T-helper 2 cell (primary cell): ENCODE results near the gene SIRPD.

Source experiments
- DNase-seq, 5 experiments: peaks; one replicate each; pipeline versions ENCODE4 v3.0.0 to v3.0.0-alpha.2; 2012 to 2022

The SIRPD gene

GRCh38 chr20:1493536-1493935 is 64.0 kb downstream of the SIRPD start:
- DNase-seq, result no peak

DNA sequence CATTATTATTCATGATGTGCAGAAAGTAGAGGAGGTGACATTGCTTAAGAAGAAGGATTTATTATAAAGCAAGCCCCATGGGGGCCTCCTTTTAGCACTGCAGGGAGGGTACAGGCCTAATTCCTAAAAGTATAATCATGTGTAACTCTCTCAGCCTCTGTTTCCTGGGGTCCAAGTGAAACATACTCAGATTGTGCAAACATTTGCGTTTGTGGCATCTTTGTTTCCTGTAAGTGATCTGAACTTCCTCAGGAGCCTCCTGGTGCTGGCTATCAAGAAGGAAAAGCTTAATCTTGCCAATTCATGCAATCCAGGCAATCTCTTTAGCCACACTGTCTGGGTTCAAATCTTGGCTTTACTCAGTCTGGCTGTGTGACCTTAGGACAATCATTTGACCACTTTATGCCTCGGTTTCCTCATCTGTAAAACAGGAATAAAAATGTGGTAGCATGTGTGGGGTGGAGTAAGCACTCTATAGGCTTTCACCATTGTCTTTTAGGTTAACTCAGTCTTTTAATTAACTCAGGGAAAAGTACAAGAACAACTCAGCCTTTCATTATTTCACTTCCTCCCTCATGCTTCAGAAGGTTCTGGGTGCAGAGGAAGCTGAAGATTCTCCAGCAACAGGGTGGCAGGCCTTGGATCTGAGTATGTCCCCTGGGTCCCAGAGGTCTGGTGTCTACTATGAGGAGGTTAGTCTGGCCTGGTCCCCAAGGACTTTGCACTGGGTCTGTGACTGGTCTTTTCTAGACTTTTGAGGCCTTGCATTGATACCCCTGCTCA is 65.5 kb downstream of the SIRPD start:
- DNase-seq, result no peak

DNA sequence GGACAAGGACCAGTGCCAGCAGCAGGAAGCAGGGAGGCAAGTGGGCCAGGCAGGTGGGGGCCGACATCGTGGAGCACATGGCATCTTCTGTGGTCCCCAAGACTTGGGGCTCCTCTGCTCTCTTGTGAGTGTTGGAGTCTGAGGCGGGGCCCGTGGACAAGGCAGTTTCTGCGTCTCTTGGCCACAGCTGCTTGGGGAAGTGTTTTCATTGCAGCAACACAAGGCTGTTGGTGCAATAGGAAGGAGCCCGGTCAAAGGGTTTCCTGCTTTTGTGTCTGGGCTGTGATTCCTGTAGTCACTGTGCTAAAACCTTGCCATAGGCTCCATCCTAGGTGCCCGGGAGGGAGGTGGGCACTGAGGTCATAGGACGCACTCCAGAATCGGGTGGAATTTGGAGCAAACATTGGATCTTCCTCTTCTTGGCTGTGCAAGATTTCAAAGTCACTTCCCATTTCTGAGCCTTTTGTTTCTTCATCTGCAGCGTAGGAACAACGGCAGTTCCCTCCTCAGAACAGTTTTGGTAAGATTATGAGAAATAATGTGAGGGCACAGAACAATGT is 66.1 kb downstream of the SIRPD start, which contains the start of gene SIRPB2:
Gene SIRPB2, minus strand, starts transcription at position 140 of the 560 bp plus-strand sequence. Its CDS starts 61 bp downstream, at position 79.
- DNase-seq, result no peak

- DNase-seq, result no peak
Measured at GRCh38 chr20:1490643-1491195, 66.8 kb downstream of the SIRPD start.

DNA sequence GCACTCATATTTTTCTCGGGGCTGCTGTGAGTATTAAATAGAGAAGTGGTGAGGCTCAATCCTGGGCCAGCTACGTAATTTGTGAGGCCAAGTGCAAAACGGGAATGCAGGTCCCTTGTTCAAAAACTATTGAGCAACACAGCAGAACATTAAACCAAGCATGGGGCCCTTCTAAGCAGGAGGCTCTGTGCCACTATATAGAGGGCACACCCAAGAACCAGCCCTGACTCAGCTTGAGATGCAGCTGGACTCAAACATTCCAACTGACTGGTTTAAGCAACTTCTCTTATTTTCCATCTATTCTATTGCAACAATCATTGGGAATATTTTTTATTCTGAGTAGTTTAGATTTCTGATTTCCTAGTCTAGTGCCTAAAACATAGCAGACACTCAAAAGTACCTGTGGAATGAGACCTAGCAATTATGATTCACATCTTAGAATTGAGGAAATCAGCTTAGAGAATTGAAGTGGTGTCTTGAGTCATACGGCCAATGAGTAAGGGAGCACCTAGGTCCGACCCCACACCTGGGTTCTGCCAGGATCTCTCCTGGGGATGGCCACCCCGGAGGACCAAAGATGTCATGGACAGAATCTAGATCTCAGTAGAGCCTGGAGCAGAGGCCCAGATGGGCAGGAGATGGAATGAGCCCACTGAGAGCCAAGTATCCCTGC is 67.6 kb downstream of the SIRPD start:
- DNase-seq, result no peak

DNA sequence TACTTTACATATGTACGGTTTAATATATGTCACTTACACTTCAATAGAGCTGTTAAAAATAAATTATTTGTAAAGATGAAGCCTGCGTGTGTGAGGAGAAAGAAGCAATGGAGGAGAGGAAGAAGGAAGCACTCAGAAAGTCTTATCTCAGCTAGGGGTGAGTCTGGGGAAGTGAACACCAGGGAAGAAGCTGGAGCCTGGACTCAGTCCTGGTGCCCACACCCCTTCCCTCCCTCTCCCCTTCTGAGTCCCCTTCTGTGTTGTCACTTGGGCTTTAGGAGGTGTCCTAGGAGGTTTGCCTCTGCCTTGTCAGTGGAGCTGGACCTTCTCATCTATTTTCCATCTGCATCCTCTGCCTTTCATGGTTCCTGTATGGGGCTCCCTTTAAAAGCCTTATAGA is 68.2 kb downstream of the SIRPD start:
- no peak for DNase-seq

DNA sequence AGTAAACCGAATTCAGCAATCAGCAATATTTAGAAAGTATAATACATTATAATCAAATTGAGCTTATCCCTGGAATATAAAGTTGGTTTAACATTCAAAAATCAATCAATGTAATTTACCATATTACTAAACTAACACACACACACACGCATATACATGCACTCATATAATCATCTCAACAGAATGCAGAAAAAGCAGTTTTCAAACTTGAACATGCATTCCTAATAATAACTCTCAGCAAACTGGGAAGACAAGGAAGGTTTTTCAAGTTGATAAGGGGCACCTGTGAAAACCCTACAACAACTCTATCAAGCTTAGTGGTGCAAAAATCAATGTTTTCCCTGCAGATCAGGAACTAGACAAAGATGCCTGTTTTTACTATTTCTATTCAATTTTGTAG is 70.9 kb downstream of the SIRPD start:
- DNase-seq, result no peak

- peak in 1 of 5 experiments; percentile 19 for DNase-seq
Measured at GRCh38 chr20:1484438-1485116, 72.9 kb downstream of the SIRPD start.
